UCSD-AML1 (cell line): Measurements from ENCODE around the gene UGT1A4.
"Not testable (repeated sequence)": the region's sequence is repeated elsewhere in the genome, so short reads cannot be mapped to it uniquely, and the experiment has no call there.

Experiments
- DNase-seq: peaks from one replicate; lab custom pipeline; 2025; ENCODE audit not compliant: unreplicated experiment; lab: John Stamatoyannopoulos, UW

UGT1A4 gene

GRCh38 chr2:233746475-233747282 is 28.1 kb downstream of the UGT1A4 start:
- DNase-seq, result no peak

GRCh38 chr2:233747283-233747544 is 28.7 kb downstream of the UGT1A4 start:
- no peak for DNase-seq

GRCh38 chr2:233750689-233751088 is 32.2 kb downstream of the UGT1A4 start:
- not testable (repeated sequence) for DNase-seq

- not testable (repeated sequence) for DNase-seq
Measured at GRCh38 chr2:233751212-233752009, 32.9 kb downstream of the UGT1A4 start.

- DNase-seq, result no peak
Measured at GRCh38 chr2:233754872-233755611, 36.5 kb downstream of the UGT1A4 start.

- DNase-seq, result no peak
Measured at GRCh38 chr2:233756429-233757081, 38.0 kb downstream of the UGT1A4 start.

- no peak for DNase-seq
Measured at GRCh38 chr2:233758141-233758540, 39.6 kb downstream of the UGT1A4 start.

GRCh38 chr2:233758849-233759248 is 40.3 kb downstream of the UGT1A4 start:
- no peak for DNase-seq

- DNase-seq, result no peak
Measured at GRCh38 chr2:233760043-233760442, 41.5 kb downstream of the UGT1A4 start, which contains the start of gene UGT1A1. Gene UGT1A1, plus strand, starts transcription at chr2:233760270. Its CDS starts 18 bp downstream, at chr2:233760288.

GRCh38 chr2:233761040-233761769 is 42.7 kb downstream of the UGT1A4 start:
- DNase-seq, result no peak

GRCh38 chr2:233764264-233764663 is 45.7 kb downstream of the UGT1A4 start:
- DNase-seq, result no peak

- DNase-seq, result no peak
Measured at GRCh38 chr2:233764761-233765160, 46.2 kb downstream of the UGT1A4 start.

- no peak for DNase-seq
Measured at GRCh38 chr2:233766416-233766815, 47.9 kb downstream of the UGT1A4 start.

GRCh38 chr2:233768076-233768475 is 49.5 kb downstream of the UGT1A4 start:
- DNase-seq, result no peak

GRCh38 chr2:233769260-233769659 is 50.7 kb downstream of the UGT1A4 start:
- no peak for DNase-seq

GRCh38 chr2:233772153-233772552 is 53.6 kb downstream of the UGT1A4 start:
- DNase-seq, result no peak

- DNase-seq, result no peak
Measured at GRCh38 chr2:233772583-233772982, 54.0 kb downstream of the UGT1A4 start.

GRCh38 chr2:233773854-233774253 is 55.3 kb downstream of the UGT1A4 start:
- no peak for DNase-seq

GRCh38 chr2:233775414-233775813 is 56.9 kb downstream of the UGT1A4 start:
- DNase-seq, result no peak

GRCh38 chr2:233778030-233778429 is 59.5 kb downstream of the UGT1A4 start, which contains the start of gene MROH2A:
Gene MROH2A, plus strand, starts transcription at chr2:233778330. Its CDS starts 1,029 bp downstream, at chr2:233779359.
- DNase-seq, result no peak
